GM19240 (cell line): ENCODE measurements around the gene EFNA3.

Experiments
- DNase-seq: peaks from one replicate; pipeline ENCODE4 v3.0.0; 2011; ENCODE audit warnings: low spot score; ENCODE audit not compliant: insufficient read length

The EFNA3 gene

DNA sequence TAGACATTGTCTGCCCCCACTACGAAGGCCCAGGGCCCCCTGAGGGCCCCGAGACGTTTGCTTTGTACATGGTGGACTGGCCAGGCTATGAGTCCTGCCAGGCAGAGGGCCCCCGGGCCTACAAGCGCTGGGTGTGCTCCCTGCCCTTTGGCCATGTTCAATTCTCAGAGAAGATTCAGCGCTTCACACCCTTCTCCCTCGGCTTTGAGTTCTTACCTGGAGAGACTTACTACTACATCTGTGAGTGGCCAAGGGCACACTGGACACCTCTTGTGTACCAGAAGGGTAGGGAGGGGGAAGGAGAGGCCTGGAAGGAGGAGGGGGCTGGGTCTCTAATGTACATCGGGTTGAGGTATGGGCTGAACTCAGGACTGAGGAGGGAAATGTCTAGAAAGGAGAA lies 11.9 kb upstream of the EFNA3 start:
- DNase-seq = no peak

GRCh38 chr1:155068599-155068998 lies 10.0 kb upstream of the EFNA3 start:
- DNase-seq = no peak

DNA sequence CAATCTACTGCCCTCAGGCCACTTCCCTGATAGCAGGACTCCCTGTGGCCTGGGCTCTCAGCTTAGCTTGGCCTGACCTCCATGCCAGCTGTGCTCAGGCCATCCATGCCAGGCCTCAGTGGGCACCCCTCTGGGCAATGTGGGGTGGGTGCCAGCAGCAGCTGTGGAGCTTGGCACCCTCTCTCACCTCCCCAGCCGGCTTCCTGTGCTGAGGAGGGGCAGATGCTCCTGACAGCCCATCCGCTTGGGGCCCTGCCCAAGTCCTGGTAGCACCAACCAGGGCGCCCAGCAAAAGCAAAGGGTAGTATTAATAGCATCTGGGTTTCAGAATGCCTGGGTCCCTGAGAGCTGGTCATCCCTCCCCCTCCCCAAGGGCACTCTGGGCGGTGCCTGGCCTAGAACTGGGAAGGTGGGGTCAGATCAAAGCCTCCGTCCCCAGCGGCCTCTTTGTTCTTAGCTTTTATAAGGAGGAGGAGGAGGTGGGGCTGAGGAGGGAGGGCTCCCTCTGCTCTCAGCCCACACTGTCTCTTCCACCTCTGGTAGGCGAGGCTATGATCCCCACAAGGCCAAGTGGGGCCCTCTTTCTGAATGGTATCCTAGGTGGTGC lies 9.0 kb upstream of the EFNA3 start:
- no peak for DNase-seq

DNA sequence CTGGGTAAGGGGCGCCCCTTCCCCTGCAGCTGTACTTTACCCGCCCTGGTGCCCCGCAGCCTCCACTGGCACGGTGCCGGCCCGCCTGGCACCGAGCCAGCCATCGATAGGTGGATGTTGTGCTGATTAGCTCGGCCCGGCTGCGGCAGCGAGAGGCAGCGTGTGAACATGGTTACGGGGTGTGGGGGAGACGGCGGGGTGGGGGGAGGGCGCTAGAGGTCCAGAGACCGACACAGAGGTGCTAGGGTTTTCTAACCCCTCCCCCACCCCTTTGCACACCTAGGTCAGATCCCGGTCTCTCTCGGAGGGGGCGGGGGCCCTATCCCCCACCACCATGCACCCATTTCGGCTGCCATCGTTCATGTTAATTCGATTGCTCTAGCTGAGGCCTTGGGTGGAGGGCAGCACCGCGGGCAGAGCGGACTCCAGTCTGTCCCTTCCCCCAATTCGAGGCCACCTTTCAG lies 8.4 kb upstream of the EFNA3 start:
- no peak for DNase-seq

GRCh38 chr1:155070721-155071569 lies 7.7 kb upstream of the EFNA3 start:
- DNase-seq = peak; percentile 71

DNA sequence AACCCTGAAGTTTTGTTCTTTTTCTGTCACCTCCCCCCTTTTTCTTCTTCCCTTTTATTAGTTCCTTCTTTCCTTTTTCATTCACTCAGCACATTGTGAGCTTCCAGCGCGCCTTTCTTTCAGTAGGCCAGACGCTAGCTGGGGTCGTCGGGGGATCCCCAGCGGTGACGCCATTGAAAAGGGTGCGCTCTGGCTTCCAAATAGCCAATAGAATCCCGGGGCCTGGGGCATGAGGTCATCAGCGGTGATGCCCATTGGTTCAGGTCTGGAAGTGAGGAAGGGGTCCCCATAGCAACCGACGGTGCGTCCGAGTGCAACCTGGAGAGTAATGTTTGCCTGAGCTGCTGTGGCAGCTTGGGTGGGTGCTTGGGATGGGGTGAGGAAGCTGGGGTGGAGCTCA lies 6.9 kb upstream of the EFNA3 start:
- no peak for DNase-seq

DNA sequence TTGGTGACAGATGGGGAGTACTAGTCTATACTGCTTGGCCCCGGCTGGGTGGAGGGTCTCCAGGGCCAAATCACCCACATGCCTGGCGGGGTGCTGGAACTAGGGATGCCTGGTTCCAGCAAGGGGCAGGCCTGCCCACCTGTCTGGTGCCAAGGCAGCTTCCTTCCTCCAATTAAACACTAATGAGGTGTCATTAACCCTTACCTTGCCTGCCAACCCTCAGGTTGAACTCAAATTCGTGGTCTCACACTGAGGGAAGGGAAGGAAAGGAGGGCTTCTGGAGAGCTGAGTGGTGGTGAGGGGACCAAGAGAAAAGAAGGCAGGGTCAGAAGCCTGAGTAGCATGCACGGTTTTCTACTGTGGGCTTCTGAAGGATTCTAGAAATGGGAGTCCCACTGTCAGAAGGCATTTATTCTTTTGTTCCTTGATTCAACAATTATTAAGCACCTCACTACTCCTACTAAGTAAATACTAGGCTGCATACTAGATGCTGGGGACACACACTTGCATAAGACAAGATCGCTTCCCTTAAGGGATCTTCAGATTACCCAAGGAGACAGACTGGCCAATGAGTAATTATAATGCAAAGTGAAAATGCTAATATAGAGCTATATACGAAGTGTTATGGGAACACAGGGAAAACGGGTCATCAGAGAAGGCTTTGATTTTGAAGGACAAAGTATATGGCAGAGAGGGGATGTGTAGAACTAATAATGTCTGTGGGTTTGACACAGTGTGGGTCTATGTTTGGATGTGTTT lies 5.9 kb upstream of the EFNA3 start:
- no peak for DNase-seq

- no peak for DNase-seq
Measured at GRCh38 chr1:155073377-155074242, 5.0 kb upstream of the EFNA3 start.

- no peak for DNase-seq
Measured at GRCh38 chr1:155075535-155075934, 3.1 kb upstream of the EFNA3 start.

GRCh38 chr1:155076371-155076770 lies 2.3 kb upstream of the EFNA3 start:
- DNase-seq = no peak

- DNase-seq = no peak
Measured at GRCh38 chr1:155077346-155077745, 1.3 kb upstream of the EFNA3 start.

GRCh38 chr1:155077758-155078445 lies 735 bp upstream of the EFNA3 start:
- DNase-seq = no peak

- no peak for DNase-seq
Measured at GRCh38 chr1:155079210-155079486, 511 bp downstream of the EFNA3 start.

DNA sequence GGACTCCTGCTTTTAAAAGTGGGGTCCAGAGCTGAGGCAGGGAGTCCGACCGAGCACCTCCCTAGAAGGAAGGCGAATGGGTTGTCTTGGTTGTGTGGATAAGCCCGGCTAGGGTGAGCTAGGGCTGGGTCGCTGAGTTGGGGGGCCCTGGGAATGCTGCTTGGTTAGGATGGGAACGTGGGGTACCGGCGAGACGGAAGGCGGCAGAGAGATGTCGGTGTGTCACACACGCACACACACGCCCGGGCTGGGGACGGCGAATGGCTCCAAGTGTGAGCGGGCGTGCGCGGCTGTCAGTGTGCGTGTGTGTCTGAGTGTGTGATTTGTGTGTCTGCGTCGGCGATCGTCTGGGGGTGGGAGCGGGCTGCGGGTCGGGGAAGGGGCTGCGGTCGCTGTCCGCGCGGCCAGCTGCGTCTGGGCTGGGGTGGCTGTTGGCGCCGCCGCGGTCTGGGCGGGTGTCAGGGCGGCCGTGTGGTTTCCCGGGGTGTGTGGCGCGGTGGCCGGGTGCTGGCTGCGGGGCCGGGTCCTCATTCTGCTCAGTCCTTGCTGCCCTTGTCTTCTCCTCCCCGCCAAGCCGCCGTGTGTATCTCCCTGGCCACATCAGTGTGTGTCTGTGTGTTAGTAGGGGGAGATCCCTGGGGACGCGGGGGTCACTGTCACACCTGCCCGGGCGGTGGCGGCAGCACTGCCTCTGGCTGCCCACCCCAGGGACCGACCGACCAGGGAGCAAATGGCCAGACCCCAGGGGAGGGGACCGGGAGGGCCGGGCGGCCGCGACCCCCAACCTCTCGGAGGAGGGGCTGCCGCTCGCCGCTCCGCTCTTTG lies 1.1 kb downstream of the EFNA3 start:
- DNase-seq = no peak

- DNase-seq = no peak
Measured at GRCh38 chr1:155080312-155081228, 1.9 kb downstream of the EFNA3 start.

GRCh38 chr1:155081472-155082300 lies 3.0 kb downstream of the EFNA3 start:
- no peak for DNase-seq

DNA sequence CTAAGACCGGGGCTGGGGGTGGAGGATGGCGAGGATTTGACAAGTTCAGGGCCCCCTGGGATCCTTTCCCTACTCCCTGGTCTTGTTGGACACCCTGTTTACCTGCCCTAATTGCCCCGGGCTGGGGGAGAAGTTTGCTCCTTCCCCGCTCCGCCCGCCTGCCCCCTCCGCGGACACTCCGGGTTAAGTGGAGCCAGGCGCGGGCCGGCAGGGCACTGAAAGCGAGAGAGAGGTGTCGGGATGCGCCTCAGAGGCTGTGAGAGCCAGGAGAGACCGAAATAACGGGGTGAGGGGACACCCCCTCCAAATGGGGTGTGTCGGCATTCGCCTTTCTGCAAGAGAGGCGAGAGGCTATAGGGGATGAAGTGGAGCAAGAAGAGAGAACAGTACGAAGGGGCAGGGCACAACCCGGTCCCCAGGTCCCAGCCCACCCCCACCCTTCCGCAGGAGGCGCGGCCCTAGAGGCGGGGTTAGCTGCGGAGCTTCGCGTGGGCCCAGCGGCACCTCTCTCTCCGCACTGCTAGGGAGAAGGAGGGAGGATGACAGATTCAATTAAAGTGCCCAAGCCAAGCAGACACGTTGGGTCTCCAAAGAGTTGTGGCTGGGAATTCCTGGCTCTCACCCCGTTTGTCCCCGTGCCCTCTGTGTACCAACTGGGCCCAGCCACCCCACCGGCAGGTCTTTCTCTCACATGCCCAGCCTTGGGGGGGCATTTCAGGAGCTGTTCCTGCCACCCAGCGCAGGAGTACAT lies 3.8 kb downstream of the EFNA3 start:
- no peak for DNase-seq
